Measurements from ENCODE around the gene HOTAIR.

HOTAIR gene

DNA sequence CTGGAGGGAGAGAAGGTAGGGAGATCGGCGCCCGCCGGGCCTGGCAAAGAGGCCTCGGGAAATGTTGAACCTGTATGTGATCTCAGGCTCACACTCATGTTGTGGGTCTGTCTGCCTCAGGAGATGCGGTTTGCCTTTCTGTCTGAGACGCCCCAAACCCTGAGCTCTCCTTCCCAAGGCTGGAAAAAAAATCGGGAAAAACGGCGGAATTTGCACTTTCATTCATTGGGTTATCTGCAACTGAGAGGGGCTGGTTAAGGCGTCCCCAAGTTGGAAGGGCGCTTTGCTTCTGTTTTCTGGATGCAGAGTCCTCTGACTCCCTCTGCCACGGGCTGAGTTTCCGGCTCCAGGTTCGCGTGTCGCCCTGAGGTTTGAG is 20.2 kb upstream of the HOTAIR start:
- H3K4me3 ChIP-seq (ENCODE audit: control insufficient read depth, low read depth, low read length) = peak overlapping the region; percentile 7
- no peak for DNase-seq (ENCODE audit: low read depth)
- TF ChIP-seq, protein P1, sequence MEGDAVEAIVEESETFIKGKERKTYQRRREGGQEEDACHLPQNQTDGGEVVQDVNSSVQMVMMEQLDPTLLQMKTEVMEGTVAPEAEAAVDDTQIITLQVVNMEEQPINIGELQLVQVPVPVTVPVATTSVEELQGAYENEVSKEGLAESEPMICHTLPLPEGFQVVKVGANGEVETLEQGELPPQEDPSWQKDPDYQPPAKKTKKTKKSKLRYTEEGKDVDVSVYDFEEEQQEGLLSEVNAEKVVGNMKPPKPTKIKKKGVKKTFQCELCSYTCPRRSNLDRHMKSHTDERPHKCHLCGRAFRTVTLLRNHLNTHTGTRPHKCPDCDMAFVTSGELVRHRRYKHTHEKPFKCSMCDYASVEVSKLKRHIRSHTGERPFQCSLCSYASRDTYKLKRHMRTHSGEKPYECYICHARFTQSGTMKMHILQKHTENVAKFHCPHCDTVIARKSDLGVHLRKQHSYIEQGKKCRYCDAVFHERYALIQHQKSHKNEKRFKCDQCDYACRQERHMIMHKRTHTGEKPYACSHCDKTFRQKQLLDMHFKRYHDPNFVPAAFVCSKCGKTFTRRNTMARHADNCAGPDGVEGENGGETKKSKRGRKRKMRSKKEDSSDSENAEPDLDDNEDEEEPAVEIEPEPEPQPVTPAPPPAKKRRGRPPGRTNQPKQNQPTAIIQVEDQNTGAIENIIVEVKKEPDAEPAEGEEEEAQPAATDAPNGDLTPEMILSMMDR (IDR thresholded peaks at IDR 0.05; ENCODE audit: control insufficient read depth, insufficient read depth, low read depth, low read length, missing control alignments) = no peak

DNA sequence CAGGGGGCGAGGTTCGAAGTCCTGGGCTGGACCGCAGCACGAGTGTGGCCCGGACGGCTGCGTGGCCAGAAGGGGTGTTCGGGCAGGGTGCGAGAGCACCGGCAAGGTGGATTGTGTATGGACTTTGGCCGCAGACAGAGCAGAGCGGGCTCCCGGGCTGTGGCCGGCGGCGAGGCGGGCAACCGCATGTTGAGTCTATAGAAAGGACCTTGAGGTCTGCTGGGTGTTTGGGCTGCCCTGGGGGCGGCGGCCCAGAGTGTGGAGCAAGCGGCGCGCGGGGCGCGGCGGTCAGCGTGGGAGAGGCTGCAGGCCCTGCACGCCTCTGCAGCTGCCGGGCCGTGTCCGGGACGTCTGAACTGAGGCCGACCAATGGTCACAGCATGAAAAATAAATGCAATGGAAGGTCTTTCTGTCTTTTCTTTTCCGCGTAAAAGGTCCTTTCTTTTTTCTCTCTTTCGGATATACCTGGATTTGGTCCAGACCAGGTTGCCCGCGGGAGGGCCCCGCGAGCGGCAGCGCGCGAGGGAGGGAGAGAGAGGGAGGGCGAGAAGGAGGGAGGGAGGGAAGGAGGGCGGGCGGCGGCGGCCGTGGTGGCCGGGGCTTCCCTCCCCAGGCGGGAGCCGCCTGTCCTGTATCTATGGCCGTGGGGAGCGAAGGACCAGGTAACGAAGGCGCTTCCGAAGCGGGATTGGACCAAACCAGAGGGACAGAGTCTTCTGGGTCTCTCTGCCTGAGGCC is 19.7 kb upstream of the HOTAIR start:
- TF ChIP-seq, protein P1 (IDR thresholded peaks at IDR 0.05; ENCODE audit: control insufficient read depth, insufficient read depth, low read depth, low read length, missing control alignments) = no peak
- H3K4me3 ChIP-seq (ENCODE audit: control insufficient read depth, low read depth, low read length) = peak overlapping the region; percentile 7
- no peak for DNase-seq (ENCODE audit: low read depth)

DNA sequence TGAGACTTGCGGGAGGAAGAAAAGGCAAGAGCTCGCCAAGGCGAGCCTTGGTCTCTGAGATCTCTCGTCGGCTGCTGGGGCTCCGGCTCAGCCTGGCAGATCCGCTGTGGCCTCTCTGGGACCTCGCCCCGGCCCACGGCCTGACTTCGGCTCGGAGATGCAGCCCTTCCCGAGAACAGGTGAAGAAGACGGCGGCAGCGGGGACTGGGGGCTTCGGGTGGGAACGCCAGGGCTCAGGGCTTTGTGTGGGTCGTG is 19.2 kb upstream of the HOTAIR start:
- no peak for DNase-seq (ENCODE audit: low read depth)
- no peak overlapping the region for H3K4me3 ChIP-seq (ENCODE audit: control insufficient read depth, low read depth, low read length)
- TF ChIP-seq, protein P1 (IDR thresholded peaks at IDR 0.05; ENCODE audit: control insufficient read depth, insufficient read depth, low read depth, low read length, missing control alignments) = no peak

DNA sequence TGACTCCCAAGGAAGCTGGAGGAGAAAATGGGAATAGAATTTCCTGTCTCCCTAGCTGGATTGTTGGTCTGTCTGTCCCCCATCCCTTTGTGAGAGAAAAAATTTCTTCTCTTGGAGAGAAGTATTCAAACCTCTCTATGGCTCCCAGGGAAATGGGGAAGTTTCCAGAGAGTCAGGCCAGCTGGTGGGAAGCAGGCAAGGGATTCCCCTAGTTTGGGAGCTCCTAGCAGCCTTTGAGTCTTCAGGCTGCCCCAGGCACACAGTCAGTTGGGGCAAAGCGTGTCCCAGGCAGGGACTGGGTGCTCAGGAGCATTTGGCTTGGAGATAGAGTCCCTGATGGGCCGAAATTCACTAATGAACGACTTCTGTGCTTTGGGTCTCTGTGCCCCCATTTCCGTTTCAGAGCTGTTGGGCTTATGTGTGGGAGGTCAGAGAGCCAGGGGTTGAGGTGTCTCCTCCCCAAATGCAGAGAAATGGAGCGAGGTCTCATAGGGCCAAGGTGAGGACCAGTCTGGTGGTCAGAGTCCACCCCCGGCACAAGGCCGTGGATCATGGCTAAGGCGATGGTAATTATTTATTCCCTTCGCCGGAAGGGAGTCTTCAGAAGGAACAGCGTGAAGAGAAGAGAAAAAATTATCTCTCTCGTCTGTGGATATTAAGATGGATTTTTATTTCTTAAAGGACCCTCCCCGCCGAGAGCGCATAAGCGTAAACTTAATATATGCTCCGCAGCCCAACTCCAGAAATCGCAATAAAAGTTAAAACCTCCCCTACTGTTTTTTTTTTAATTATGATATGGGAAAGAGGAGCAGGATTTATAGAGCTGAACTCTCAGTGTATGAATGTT is 18.6 kb upstream of the HOTAIR start:
- H3K4me3 ChIP-seq (ENCODE audit: control insufficient read depth, low read depth, low read length) = no peak overlapping the region
- no peak for DNase-seq (ENCODE audit: low read depth)
- TF ChIP-seq, protein P1 (IDR thresholded peaks at IDR 0.05; ENCODE audit: control insufficient read depth, insufficient read depth, low read depth, low read length, missing control alignments) = no peak

DNA sequence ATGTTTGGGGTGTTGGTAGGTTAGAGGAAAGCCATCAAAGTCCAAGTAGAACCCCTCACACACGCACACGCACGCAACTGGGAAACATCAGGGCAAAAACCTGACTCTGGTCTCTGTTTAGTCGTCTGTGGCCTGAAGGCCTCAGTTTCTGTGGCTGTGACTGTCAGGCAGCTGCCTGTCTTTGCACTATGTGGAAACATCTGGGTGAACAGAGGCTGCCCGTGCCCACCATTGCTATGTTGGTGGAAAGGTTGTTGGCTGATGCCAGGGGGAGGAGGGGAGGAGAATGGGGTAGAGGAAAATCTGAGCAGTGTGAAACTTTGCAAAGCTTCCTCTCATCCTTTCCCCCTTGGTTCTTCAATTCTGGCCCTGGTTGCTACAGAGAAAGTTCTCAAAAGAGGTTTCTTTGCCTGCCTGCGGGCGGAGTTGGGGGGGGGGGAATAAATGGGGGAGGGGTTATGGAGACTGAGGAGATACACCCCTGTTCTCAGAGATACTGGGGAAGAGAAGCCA is 17.7 kb upstream of the HOTAIR start:
- TF ChIP-seq, protein P1 (IDR thresholded peaks at IDR 0.05; ENCODE audit: control insufficient read depth, insufficient read depth, low read depth, low read length, missing control alignments) = no peak
- no peak overlapping the region for H3K4me3 ChIP-seq (ENCODE audit: control insufficient read depth, low read depth, low read length)
- no peak for DNase-seq (ENCODE audit: low read depth)

DNA sequence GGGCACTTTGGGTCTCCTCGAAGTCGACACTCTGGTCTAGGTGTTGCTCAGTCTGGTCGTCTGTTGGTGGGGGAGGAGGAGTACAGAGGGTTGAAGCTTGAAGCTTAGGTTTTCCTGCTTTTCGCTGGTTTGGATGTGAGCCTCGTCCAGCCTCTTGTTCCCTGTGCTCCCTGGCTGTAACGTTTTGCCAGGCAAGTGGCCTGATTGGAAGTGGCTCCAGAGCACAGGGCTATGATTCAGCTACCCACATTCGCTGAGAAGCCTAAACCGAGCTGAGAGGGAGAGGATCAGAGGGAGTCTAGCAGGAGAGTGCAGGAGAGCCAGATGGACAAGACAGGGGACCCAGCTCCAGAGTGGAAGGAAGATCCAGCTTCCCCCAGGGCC is 16.3 kb upstream of the HOTAIR start:
- H3K4me3 ChIP-seq (ENCODE audit: control insufficient read depth, low read depth, low read length) = peak overlapping the region; percentile 25
- TF ChIP-seq, protein P1 (IDR thresholded peaks at IDR 0.05; ENCODE audit: control insufficient read depth, insufficient read depth, low read depth, low read length, missing control alignments) = no peak
- DNase-seq (ENCODE audit: low read depth) = no peak

All from AG09309 (cell line).